Upper lobe of right lung (tissue), 1 donor: ENCODE measurements around the gene G3BP1. TPM values are rescaled to one million over a fixed set of nuclear protein-coding genes. Genes with fewer than 3 reads are reported as not detected.

ENCODE experiments used
- ATAC-seq: fragments of 200-7000 bp; cut with Tn5 transposase; one replicate; pipeline ENCODE4 v1.9.1; 2020; ENCODE audit warnings: mild to moderate bottlenecking, moderate library complexity
- DNase-seq: peaks from one replicate; pipeline ENCODE4 v3.0.0-alpha.2; 2020
- H3K27ac ChIP-seq: fragments of 200-600 bp; one replicate; pipeline ENCODE4 v1.8.0; 2022
- H3K27me3 ChIP-seq: fragments of 200-600 bp; one replicate; pipeline ENCODE4 v1.8.0; 2022; ENCODE audit warnings: mild to moderate bottlenecking
- H3K36me3 ChIP-seq: fragments of 200-600 bp; one replicate; pipeline ENCODE4 v1.8.0; 2022
- H3K4me1 ChIP-seq: fragments of 200-600 bp; one replicate; pipeline ENCODE4 v1.8.0; 2022
- H3K4me3 ChIP-seq: fragments of 200-600 bp; one replicate; pipeline ENCODE4 v1.8.0; 2022; ENCODE audit warnings: mild to moderate bottlenecking
- H3K9me3 ChIP-seq: fragments of 200-600 bp; one replicate; pipeline ENCODE4 v1.8.0; 2022
- intact Hi-C: fragments of 100-400 bp; cut with DNase I; formaldehyde crosslinking; loops from one replicate; pipeline ENCODE4 v1.11.0; 2022
- total RNA-seq: library from RNA; stranded (reverse); fragmentation: NEBNext Ultra II Directional; extraction: Animal tissue kit (Norgen Biotek cat#: 25700); gene quantifications from one replicate; pipeline ENCODE4 v1.2.1, GENCODE V29; 2021
- TF ChIP-seq, protein P1 (sequence below): fragments of 200-600 bp; IDR thresholded peaks from one replicate; pipeline ENCODE4 v1.8.0; 2022; ENCODE audit warnings: antibody characterized with exemption
- donor health status: DM: no; HTN: yes; CAD: no; lungs with severe emphysema.

G3BP1 gene
- total RNA-seq, 1 donor from 2014 or later, result 158 TPM

DNA sequence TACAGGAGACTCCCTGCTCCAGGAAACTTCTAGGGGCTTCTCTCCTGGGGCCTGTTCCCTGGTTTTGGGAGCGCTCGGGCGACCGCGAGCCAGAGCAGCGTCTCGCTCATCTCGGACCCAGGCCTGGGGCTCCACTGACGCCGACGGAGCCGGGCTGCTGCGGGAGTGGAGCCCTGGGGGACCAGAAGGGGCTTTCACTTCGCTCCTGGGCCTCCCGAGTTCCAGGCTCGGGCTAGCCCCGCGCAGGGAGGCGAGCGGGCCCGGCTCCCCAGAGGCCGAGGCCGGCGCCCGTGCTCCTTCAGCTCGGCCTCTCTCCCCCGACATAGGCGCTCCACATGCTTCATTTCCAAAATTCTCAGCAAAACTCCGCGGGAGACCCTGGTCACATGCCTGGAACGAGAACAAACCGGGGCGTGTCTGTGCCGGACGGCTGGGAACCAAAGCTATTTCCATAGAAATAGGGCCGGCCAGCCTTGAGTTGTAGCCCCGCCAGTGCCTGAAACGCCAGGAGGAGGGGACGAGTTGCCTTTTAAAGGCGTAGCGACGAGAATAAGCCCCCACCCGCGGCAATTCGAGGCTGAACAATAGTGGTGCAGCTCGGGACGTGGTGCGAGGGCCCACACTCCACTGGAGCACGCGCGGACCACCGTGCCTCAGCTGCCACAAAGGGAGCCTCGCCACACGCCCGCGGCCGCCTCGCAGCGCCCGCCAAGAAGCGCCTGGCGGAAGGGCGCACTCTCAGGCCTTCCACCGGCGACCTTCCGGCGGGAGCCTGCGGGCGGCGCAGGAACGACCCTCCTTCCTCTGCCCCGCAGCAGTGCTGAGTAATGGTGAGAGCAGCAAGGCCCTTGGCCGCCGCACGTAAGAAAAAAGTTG lies 1.1 kb upstream of the G3BP1 start:
- DNase-seq, result peak; percentile 87
- Histone ChIP-seq H3K4me1 (peaks cover 36% of the 10 kb centered on the region), H3K9me3 (no peaks in the 10 kb centered on the region)

DNA sequence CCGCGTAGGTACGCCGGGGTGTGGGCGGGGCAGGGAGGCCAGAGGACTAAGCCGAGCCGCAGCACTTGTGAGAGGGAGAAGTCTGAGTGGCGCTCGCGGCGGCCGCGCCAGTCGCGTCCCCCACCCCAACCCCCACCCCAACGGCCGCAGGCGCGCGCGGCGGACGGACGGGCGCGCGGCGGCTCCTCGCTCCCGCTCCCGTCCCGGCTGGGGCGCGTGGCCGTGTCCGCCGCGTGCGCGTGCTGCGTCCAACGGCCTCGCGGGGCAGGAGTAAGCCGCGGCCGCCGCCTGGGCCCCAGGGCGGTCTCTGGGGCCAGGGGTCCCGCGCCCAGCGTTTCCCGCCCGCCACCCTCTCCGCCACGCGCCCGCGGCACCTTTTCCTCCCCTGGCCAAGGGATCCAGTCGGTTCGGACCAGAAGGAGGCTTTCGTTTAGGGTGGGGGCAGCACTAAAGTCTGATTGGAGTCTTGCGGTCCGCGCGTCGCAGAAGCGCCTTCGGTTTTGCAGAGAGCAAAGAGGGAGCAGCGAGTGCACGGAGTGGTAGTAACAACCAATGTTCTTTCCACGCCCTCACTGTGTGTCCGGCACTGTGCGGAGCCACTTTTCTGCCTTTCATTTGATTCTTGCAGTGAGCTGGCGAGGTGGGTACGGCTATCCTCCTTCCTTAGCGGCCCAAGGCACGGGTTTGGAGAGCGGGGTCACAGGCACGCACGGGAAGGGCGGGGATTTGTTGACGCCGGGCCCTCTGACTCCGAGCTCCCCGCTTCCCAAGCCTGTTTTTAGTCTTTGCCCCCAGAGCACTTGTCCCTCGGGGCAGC lies 483 bp downstream of the G3BP1 start:
- TF ChIP-seq, protein P1, sequence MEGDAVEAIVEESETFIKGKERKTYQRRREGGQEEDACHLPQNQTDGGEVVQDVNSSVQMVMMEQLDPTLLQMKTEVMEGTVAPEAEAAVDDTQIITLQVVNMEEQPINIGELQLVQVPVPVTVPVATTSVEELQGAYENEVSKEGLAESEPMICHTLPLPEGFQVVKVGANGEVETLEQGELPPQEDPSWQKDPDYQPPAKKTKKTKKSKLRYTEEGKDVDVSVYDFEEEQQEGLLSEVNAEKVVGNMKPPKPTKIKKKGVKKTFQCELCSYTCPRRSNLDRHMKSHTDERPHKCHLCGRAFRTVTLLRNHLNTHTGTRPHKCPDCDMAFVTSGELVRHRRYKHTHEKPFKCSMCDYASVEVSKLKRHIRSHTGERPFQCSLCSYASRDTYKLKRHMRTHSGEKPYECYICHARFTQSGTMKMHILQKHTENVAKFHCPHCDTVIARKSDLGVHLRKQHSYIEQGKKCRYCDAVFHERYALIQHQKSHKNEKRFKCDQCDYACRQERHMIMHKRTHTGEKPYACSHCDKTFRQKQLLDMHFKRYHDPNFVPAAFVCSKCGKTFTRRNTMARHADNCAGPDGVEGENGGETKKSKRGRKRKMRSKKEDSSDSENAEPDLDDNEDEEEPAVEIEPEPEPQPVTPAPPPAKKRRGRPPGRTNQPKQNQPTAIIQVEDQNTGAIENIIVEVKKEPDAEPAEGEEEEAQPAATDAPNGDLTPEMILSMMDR, result no peak
- DNase-seq (peak; percentile 71), ATAC-seq (no peak)

More for the DNA sequence above, 1.1 kb upstream of the G3BP1 start:
- intact Hi-C loops, result no loop called here
- H3K27ac ChIP-seq, result peak overlapping the region; percentile 100
- TF ChIP-seq, protein P1, result no peak
- peak; percentile 26 for ATAC-seq
- H3K36me3 ChIP-seq, result no peaks in the 10 kb centered on the region
- peak overlapping the region; percentile 80 for H3K4me3 ChIP-seq
- H3K27me3 ChIP-seq, result no peaks in the 10 kb centered on the region

DNA sequence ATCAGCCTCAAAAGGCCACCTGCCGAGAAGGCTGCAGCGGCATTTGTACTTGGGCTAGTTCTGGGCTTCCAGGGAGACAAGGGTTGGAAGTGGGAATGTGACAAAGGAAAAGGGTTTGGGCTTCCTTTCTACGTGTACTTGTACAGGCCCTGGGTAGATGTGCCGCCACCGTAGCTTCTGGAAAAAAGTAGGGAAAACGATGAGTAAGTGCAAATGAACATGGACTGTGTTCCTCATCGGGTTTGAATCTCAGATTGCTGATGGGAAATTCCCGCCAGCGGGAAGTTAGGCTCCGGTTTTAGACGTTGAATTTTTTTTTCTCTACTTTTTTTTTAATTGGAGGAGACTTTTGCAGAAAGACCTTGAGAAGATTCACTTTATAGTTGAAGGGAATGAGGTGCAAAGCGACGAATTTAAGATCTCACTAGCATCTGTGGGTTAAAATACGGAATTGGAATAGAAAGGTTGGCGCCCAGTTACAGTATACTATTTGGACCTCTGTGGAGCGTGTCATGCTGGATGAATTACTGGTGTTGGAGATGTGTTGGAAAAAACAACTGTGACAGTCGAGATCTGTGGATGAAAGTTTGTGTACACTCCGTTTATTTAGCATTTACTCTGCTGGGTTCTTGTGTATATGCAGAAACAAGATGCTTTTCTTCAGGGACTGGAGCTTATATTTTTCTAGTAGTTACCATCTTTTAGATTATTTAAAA lies 1.2 kb downstream of the G3BP1 start:
- Histone ChIP-seq H3K27me3 (no peaks in the 10 kb centered on the region), H3K4me3 (peak overlapping the region; percentile 86), H3K27ac (peak overlapping the region; percentile 90), H3K36me3 (peaks cover 3% of the 10 kb centered on the region), H3K9me3 (no peaks in the 10 kb centered on the region), H3K4me1 (peaks cover 50% of the 10 kb centered on the region)
- DNase-seq, result no peak
- intact Hi-C loops, result no loop called here
- TF ChIP-seq, protein P1, result no peak
- no peak for ATAC-seq

More for the DNA sequence above, 483 bp downstream of the G3BP1 start:
- Histone ChIP-seq H3K27me3 (no peaks in the 10 kb centered on the region), H3K4me1 (peaks cover 50% of the 10 kb centered on the region), H3K4me3 (peak overlapping the region; percentile 86), H3K36me3 (no peaks in the 10 kb centered on the region), H3K27ac (peak overlapping the region; percentile 90), H3K9me3 (no peaks in the 10 kb centered on the region)
- intact Hi-C loops, result no loop called here

DNA sequence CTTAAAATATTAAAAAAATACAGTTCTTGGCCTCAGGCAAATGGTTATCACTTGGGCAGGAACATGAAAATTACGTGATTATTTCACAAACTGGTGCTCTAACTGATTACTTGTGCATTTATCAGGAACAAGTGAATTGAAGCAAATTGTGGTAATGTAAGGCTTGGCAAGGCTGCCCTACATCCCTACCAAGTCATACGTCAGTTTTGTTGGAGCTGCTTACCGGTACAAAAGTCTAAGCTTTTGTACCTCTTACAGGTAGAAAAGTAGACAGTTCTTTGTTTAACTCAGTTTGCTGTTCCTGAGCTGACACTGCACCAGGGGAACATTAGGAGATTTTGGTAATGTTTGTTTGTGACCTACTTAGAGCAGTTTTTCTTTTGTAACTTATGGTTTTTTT lies 2.2 kb downstream of the G3BP1 start:
- Histone ChIP-seq H3K4me3 (peak overlapping the region; percentile 86), H3K27me3 (no peaks in the 10 kb centered on the region), H3K36me3 (peaks cover 13% of the 10 kb centered on the region), H3K4me1 (peaks cover 54% of the 10 kb centered on the region), H3K9me3 (no peaks in the 10 kb centered on the region), H3K27ac (peak overlapping the region; percentile 18)
- intact Hi-C loops, result no loop called here
- DNase-seq (no peak), ATAC-seq (no peak)
- TF ChIP-seq, protein P1, result no peak

DNA sequence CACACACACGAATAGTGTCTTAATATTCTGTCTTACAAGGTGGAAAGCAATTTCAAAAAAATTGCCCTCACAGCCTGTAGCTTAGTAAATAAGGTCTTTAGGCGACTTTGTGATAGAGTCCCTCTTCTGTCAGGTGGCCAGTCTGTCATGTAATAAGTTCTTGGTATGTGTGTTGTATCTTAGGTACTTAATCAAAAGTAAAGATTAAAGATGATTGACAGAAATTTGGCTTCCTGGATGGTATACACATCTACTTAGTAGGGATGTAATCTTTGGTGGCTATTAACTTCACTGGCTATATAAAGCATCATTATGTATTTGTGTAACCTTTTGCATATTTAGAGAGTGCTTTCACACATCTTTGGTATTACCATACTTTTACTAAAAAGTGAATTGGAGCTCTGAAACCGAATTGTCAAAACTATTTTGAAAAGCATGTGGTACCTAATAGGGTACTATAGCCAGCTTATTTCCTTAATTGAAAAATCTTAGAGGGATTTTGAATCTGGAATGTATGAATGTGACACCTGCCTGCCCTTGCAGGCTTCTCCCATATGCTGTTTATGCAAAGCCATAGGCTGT lies 3.4 kb downstream of the G3BP1 start:
- Histone ChIP-seq H3K27me3 (no peaks in the 10 kb centered on the region), H3K9me3 (no peaks in the 10 kb centered on the region), H3K4me1 (peaks cover 50% of the 10 kb centered on the region), H3K36me3 (peaks cover 15% of the 10 kb centered on the region), H3K4me3 (no peak overlapping the region), H3K27ac (no peak overlapping the region)
- TF ChIP-seq, protein P1, result no peak
- no peak for DNase-seq
- intact Hi-C loops, result no loop called here
- no peak for ATAC-seq
